A549 treated with ZK216348 at 1 μM for 4 hours (cell line): Measurements from ENCODE around the gene CYB5R2. TPM values are rescaled to one million over a fixed set of nuclear protein-coding genes. Genes with fewer than 3 reads are reported as not detected.

ENCODE experiments used
- total RNA-seq: library from RNA; stranded (reverse); fragments of 200-300 nt; extraction: Qiagen RNA extraction; gene quantifications from 5 replicates; pipeline ENCODE4 v1.2.3, GENCODE V29; 2022; ENCODE audit warnings: low read depth

CYB5R2 gene
- total RNA-seq: 3.1 to 6.6 TPM (median 3.8 TPM) in 5 replicates

DNA sequence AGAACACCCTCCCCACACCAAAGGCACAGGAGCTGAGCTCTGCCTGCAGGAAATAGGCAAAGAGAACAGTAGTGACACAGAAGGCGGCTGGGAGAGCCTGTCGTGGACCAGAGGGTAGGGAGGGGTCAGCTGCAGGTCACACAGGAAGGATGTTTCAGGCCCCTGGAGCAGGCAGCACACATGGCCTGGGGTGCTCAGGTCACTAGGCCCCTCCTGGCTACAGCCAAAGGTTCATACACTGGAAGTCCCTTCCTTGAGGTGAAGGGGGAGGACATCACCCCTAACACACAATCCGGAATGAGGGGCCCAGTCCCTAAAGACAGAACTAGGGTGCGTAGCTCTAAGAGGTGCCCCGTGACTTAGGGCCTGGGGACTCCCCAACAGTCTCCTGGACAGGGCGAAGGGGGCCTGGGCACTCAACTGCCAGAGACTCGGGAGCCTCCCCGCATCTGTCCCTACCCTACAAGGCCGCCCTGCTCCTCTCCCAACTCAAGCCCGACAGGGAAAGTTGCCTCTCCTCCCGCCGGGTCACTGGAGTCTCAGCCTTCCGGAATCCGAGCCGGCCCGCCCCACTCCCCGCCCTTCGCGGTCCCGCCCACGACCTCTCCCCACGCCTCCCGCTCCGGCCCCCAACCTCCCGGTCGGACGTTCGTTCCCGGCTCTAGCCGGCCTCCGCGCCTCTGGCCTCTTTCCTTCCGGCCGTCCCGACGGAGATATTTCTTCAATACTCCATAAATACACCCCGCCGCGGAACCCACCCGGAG is at the start of gene CYB5R2:
CYB5R2 (minus strand) TSS at position 541 of the 764 bp plus-strand sequence. CDS start 675 bp downstream, outside the sequence.

GRCh38 chr11:7706377-7706776 is 33.1 kb upstream of the CYB5R2 start, which contains the start of gene OVCH2:
TSS of gene OVCH2 (minus strand) at chr11:7706477. CDS start at chr11:7706394, 83 bp downstream.

Other genes starting within 250 kb of the CYB5R2 start
- gene OLFML1, start 188.0 kb downstream of the CYB5R2 start, total RNA-seq: not detected in 5 replicates
- gene PPFIBP2, start 159.5 kb downstream of the CYB5R2 start, total RNA-seq: 9.4 to 15.9 TPM (median 11.9 TPM) in 5 replicates
- gene OVCH2, start 33.0 kb upstream of the CYB5R2 start, total RNA-seq: not detected in 5 replicates
- not detected in 5 replicates for gene OR5P2, start 123.4 kb upstream of the CYB5R2 start, total RNA-seq
- not detected in 5 replicates for gene OR5P3, start 157.3 kb upstream of the CYB5R2 start, total RNA-seq